OCI-LY7 (cell line): Measurements from ENCODE around the gene LRRC18. TPM values are rescaled to one million over a fixed set of nuclear protein-coding genes. Genes with fewer than 3 reads are reported as not detected.

Experiments used
- BruUV-seq: library from RNA; stranded (reverse); fragments of 400-500 nt; replicated peaks from 2 replicates; lab custom pipeline; 2021; lab: Mats Ljungman, UMichigan
- CTCF ChIA-PET: fragments of 300-600 bp; sonication (Branson Sonifier 250); formaldehyde crosslinking; loops from one replicate; lab custom pipeline; 2022; ENCODE audit warnings: antibody characterized with exemption; ENCODE audit not compliant: unreplicated experiment; lab: Charles Lee
- POLR2A ChIA-PET: fragments of 300-600 bp; sonication (Branson Sonifier 250); formaldehyde crosslinking; loops from one replicate; lab custom pipeline; 2022; ENCODE audit warnings: antibody characterized with exemption; lab: Charles Lee
- DNase-seq: peaks from one replicate; pipeline ENCODE4 v3.0.0-alpha.2; 2015; ENCODE audit warnings: low spot score
- H2AFZ ChIP-seq: fragments of 200-600 bp; sonication (generic), shearing (Covaris generic); 2 replicates; pipeline ENCODE4 v1.6.1; 2014; ENCODE audit warnings: mild to moderate bottlenecking, antibody characterized with exemption, low read length, moderate library complexity
- H3K27ac ChIP-seq: fragments of 200-600 bp; sonication (generic); 2 replicates; pipeline ENCODE4 v1.5.1; 2014; ENCODE audit warnings: mixed run types, low read depth, mild to moderate bottlenecking, moderate library complexity, low read length, inconsistent platforms; ENCODE audit not compliant: poor library complexity, severe bottlenecking
- H3K36me3 ChIP-seq: fragments of 200-600 bp; sonication (generic); 2 replicates; pipeline ENCODE4 v1.6.1; 2014; ENCODE audit warnings: mild to moderate bottlenecking, antibody characterized with exemption, low read length, moderate library complexity, mixed read lengths; ENCODE audit not compliant: insufficient read depth
- H3K4me1 ChIP-seq: fragments of 200-600 bp; sonication (generic); 2 replicates; pipeline ENCODE4 v1.5.1; 2014; ENCODE audit warnings: mild to moderate bottlenecking, low read length; ENCODE audit not compliant: insufficient read depth, poor library complexity, severe bottlenecking
- H3K4me2 ChIP-seq: fragments of 200-600 bp; sonication (generic); 2 replicates; pipeline ENCODE4 v1.6.1; 2014; ENCODE audit warnings: mild to moderate bottlenecking, low read length
- H3K4me3 ChIP-seq: fragments of 200-600 bp; sonication (generic); 2 replicates; pipeline ENCODE4 v1.5.1; 2014; ENCODE audit warnings: mild to moderate bottlenecking, low read depth, low read length; ENCODE audit not compliant: poor library complexity, severe bottlenecking
- H3K79me2 ChIP-seq: fragments of 200-600 bp; sonication (generic); 2 replicates; pipeline ENCODE4 v1.6.1; 2016; ENCODE audit warnings: low read depth, mild to moderate bottlenecking, low read length, moderate library complexity, mixed read lengths; ENCODE audit not compliant: insufficient read depth
- H3K9me2 ChIP-seq: fragments of 200-600 bp; sonication (generic); 2 replicates; pipeline ENCODE4 v1.6.1; 2016; ENCODE audit warnings: mild to moderate bottlenecking, low read length, mixed read lengths; ENCODE audit not compliant: insufficient read depth
- H3K9me3 ChIP-seq: fragments of 200-600 bp; sonication (generic); 2 replicates; pipeline ENCODE4 v1.6.1; 2014; ENCODE audit warnings: mild to moderate bottlenecking, mixed run types, low read length, mixed read lengths
- H4K20me1 ChIP-seq: fragments of 200-600 bp; sonication (generic); 2 replicates; pipeline ENCODE4 v1.6.1; 2014; ENCODE audit warnings: mild to moderate bottlenecking, antibody characterized with exemption, low read length, moderate library complexity, mixed read lengths; ENCODE audit not compliant: insufficient read depth
- CTCF ChIP-seq: fragments of 200-600 bp; sonication (generic); conservative IDR thresholded peaks from 2 replicates; pipeline ENCODE4 v1.5.1; 2014; ENCODE audit warnings: mild to moderate bottlenecking, antibody characterized with exemption, low read length, moderate library complexity, mixed read lengths
- EZH2phosphoT487 ChIP-seq: fragments of 200-600 bp; sonication (generic); IDR thresholded peaks from 2 replicates; pipeline ENCODE4 v1.6.1; 2018; ENCODE audit warnings: low read depth, borderline replicate concordance, mild to moderate bottlenecking, mixed run types, antibody characterized with exemption, low read length, moderate library complexity, mixed read lengths
- intact Hi-C: fragments of 100-400 bp; cut with micrococcal nuclease; formaldehyde crosslinking; loops from one replicate; pipeline ENCODE4 v1.10.0; 2022; ENCODE audit not compliant: unreplicated experiment
- total RNA-seq, 2 experiments: library from RNA; depleted of rRNA in 1 of 2; stranded (reverse); fragments of >200 nt in 1 of 2; shearing (Covaris generic) in 1 of 2; gene quantifications; 2 replicates each; pipeline ENCODE4 v1.2.3, GENCODE V29; 2014 to 2022

Gene LRRC18
- total RNA-seq, 2 experiments from 2014 or later: not detected

DNA sequence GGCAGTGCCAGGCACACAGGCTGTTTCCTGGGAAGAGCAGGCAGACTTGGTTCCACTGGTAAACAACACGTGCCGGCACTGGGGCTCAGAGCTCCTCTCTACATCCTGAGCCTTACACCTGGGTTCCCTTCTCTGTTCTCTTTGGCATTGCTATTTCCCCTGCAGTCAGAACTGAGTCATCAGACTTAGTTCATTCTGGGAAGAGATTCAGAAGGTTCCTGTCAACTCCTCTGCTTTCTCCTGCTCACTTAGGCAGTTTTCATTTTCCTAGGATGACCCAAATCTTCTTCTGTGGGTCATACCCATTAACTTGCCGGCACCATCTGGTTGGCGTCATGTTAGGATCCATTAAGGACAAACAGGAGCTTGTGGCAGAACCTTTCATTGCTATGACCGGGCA, 33.4 kb upstream of the LRRC18 start:
- Histone ChIP-seq H3K36me3 (peaks cover 69% of the 10 kb centered on the region), H3K4me3 (no peak overlapping the region), H3K4me2 (no peak overlapping the region), H3K4me1 (no peaks in the 10 kb centered on the region), H3K27ac (no peak overlapping the region), H2AFZ (no peak overlapping the region), H3K79me2 (no peaks in the 10 kb centered on the region), H3K9me3 (no peaks in the 10 kb centered on the region), H4K20me1 (no peaks in the 10 kb centered on the region), H3K9me2 (no peaks in the 10 kb centered on the region)
- TF ChIP-seq CTCF: no peak
- no peak for TF ChIP-seq EZH2phosphoT487
- DNase-seq: no peak
- POLR2A ChIA-PET: no interaction called here
- BruUV-seq: no TSS peak
- intact Hi-C loops: no loop called here
- CTCF ChIA-PET: no interaction called here

DNA sequence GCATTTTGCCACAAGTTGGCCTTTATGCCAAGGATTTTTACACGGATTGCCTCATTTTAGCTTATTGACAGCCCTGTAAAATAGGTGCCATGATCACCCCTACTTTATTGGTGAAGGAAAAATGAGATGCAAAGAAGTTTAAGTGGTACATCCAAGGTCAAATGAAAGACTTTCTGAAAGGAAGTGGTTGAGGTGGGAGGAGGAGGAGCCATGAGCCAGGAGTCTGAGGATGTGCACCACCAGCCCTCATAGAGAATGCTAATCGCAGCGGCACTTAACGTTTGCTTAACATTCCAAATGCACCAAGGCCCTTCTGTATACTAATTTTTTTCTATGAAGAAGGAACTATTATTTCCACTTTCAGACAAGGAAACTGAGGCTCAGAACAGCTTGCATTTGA, 31.0 kb upstream of the LRRC18 start:
- POLR2A ChIA-PET: no interaction called here
- Histone ChIP-seq H3K4me1 (no peaks in the 10 kb centered on the region), H3K79me2 (no peaks in the 10 kb centered on the region), H3K36me3 (peaks cover 69% of the 10 kb centered on the region), H3K9me3 (no peaks in the 10 kb centered on the region), H3K4me3 (no peak overlapping the region), H4K20me1 (no peaks in the 10 kb centered on the region), H3K9me2 (no peaks in the 10 kb centered on the region), H3K4me2 (no peak overlapping the region), H2AFZ (no peak overlapping the region), H3K27ac (no peak overlapping the region)
- BruUV-seq: no TSS peak
- CTCF ChIA-PET: no interaction called here
- DNase-seq: no peak
- intact Hi-C loops: no loop called here
- TF ChIP-seq CTCF (no peak), EZH2phosphoT487 (no peak)

DNA sequence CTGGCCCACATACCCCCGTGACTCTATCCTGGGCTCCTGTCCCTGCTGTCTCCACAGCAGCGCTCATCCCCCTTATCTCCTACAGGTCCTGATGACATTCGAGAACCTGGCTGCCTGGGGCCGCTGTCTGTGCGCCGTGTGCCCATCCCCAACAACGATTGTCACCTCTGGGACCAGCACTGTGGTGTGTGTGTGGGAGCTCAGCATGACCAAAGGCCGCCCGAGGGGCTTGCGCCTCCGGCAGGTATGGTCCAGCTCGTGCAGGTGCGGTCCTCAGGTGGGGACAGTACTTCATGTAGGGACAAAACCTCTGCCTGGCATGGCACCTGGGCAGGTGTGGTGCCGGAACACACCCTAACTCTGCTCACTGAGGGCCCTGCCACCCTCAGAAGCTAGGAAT, 30.4 kb upstream of the LRRC18 start:
- ChIA-PET CTCF (no interaction called here), POLR2A (interaction anchor here (0.7 kb wide), 1 partner anchor 99 kb away, joined by 5 read pairs; no protein-coding TSS in a partner anchor)
- Histone ChIP-seq H3K27ac (no peak overlapping the region), H3K79me2 (no peaks in the 10 kb centered on the region), H3K4me1 (no peaks in the 10 kb centered on the region), H3K4me3 (no peak overlapping the region), H2AFZ (no peak overlapping the region), H3K9me3 (no peaks in the 10 kb centered on the region), H3K9me2 (no peaks in the 10 kb centered on the region), H3K36me3 (peaks cover 69% of the 10 kb centered on the region), H3K4me2 (no peak overlapping the region), H4K20me1 (no peaks in the 10 kb centered on the region)
- DNase-seq: no peak
- BruUV-seq: no TSS peak
- intact Hi-C loops: no loop called here
- TF ChIP-seq CTCF (no peak), EZH2phosphoT487 (no peak)
